Measurements from ENCODE around the gene GADD45G. TPM values are rescaled to one million over a fixed set of nuclear protein-coding genes. Genes with fewer than 3 reads are reported as not detected.

Gene GADD45G
- total and polyA plus RNA-seq, 10 of the 15 experiments (the other 5 are each of a cell fraction or from before 2014, with no cell fraction given), result 0.07 to 1.00 (median 0.29) TPM; not detected in 4

- POLR2A ChIA-PET, result no interaction called here
- Histone ChIP-seq H2AFZ (ENCODE audit: control insufficient read depth, low read depth, low read length) (no peak overlapping the region), H3K9ac (ENCODE audit: control insufficient read depth, insufficient read depth, low read length) (no peak overlapping the region), H3K4me3 (no peak overlapping the region), H3K27ac (ENCODE audit: control insufficient read depth, insufficient read depth) (no peak overlapping the region), H3K4me1 (ENCODE audit: control insufficient read depth, insufficient read depth, low read length) (no peaks in the 10 kb centered on the region), H3K4me2 (ENCODE audit: control insufficient read depth, insufficient read depth) (no peak overlapping the region), H4K20me1 (ENCODE audit: control insufficient read depth, insufficient read depth) (no peaks in the 10 kb centered on the region), H3K9me3 (replicated peaks; ENCODE audit: control insufficient read depth, insufficient read depth, low read length) (no peaks in the 10 kb centered on the region), H3K79me2 (ENCODE audit: control insufficient read depth, insufficient read depth, low read length) (no peaks in the 10 kb centered on the region), H3K27me3 (replicated peaks in 1 of 2; ENCODE audit: control insufficient read depth in 2 of 2, insufficient read depth in 2 of 2, low read length in 1 of 2) (no peaks in the 10 kb centered on the region; a peak in 2 of 4 replicates), H3K36me3 (ENCODE audit: control insufficient read depth in 2 of 2, insufficient read depth in 2 of 2, low read length in 1 of 2) (no peaks in the 10 kb centered on the region)
- WGBS (ENCODE audit: insufficient coverage, insufficient replicate concordance, low lambda C conversion rate, missing lambda C conversion rate), result 73% methylated on average over 13 of the region's 13 CpGs
- no peak for DNase-seq (ENCODE audit: low read depth, low spot score)
- no peak for FAIRE-seq
- intact Hi-C loops (cut with micrococcal nuclease; ENCODE audit: unreplicated experiment), result no loop called here
- no TSS peak for BruUV-seq (replicated peaks)
- TF ChIP-seq NFIC (IDR thresholded peaks at IDR 0.05; ENCODE audit: low read depth, low read length) (no peak), MTA3 (IDR thresholded peaks at IDR 0.05; ENCODE audit: borderline replicate concordance, low read length) (no peak), HDGF (IDR thresholded peaks at IDR 0.05) (no peak), RBBP5 (conservative IDR thresholded peaks at IDR 0.05) (no peak), ZNF622 (IDR thresholded peaks at IDR 0.05) (no peak), BHLHE40 (IDR thresholded peaks at IDR 0.05; ENCODE audit: borderline replicate concordance in 1 of 2, low read depth in 2 of 2, low read length in 1 of 2) (no peak)
- in situ Hi-C loops (cut with MboI), result no loop called here
- RAD21 ChIA-PET (ENCODE audit: unreplicated experiment), result no interaction called here
- SMC1A ChIA-PET (ENCODE audit: uncharacterized antibody, unreplicated experiment), result interaction anchor here (1.0 kb wide), 1 partner anchor 56 kb away, joined by 3 read pairs; no protein-coding TSS in a partner anchor
- CTCF ChIA-PET, result no interaction called here
- ATAC-seq, result no peak
These were observed 34.6 kb downstream of the GADD45G start for GRCh38 chr9:89639367-89639795.

- WGBS (ENCODE audit: insufficient coverage, insufficient replicate concordance, low lambda C conversion rate, missing lambda C conversion rate), result 55% methylated on average over 5 of the region's 5 CpGs
- intact Hi-C loops (cut with micrococcal nuclease; ENCODE audit: unreplicated experiment), result no loop called here
- no peak for ATAC-seq
- Histone ChIP-seq H3K4me1 (ENCODE audit: control insufficient read depth, insufficient read depth, low read length) (no peaks in the 10 kb centered on the region), H3K9ac (ENCODE audit: control insufficient read depth, insufficient read depth, low read length) (no peak overlapping the region), H3K36me3 (ENCODE audit: control insufficient read depth in 2 of 2, insufficient read depth in 2 of 2, low read length in 1 of 2) (no peaks in the 10 kb centered on the region), H3K4me2 (ENCODE audit: control insufficient read depth, insufficient read depth) (no peak overlapping the region), H3K9me3 (replicated peaks; ENCODE audit: control insufficient read depth, insufficient read depth, low read length) (no peaks in the 10 kb centered on the region), H4K20me1 (ENCODE audit: control insufficient read depth, insufficient read depth) (no peaks in the 10 kb centered on the region), H3K4me3 (no peak overlapping the region), H3K27ac (ENCODE audit: control insufficient read depth, insufficient read depth) (no peak overlapping the region), H3K27me3 (replicated peaks in 1 of 2; ENCODE audit: control insufficient read depth in 2 of 2, insufficient read depth in 2 of 2, low read length in 1 of 2) (no peaks in the 10 kb centered on the region; a peak in 2 of 4 replicates), H2AFZ (ENCODE audit: control insufficient read depth, low read depth, low read length) (no peak overlapping the region), H3K79me2 (ENCODE audit: control insufficient read depth, insufficient read depth, low read length) (no peaks in the 10 kb centered on the region)
- in situ Hi-C loops (cut with MboI), result no loop called here
- FAIRE-seq, result no peak
- CTCF ChIA-PET, result no interaction called here
- TF ChIP-seq SIX5 (IDR thresholded peaks at IDR 0.05; ENCODE audit: low read depth, low read length, severe bottlenecking) (no peak), SRF (IDR thresholded peaks at IDR 0.05; ENCODE audit: low read depth in 2 of 2, low read length in 2 of 2) (no peak), WRNIP1 (IDR thresholded peaks at IDR 0.05; ENCODE audit: borderline replicate concordance, low read depth, low read length) (no peak), KDM1A (IDR thresholded peaks at IDR 0.05; ENCODE audit: borderline replicate concordance) (no peak), YY1 (IDR thresholded peaks at IDR 0.05; ENCODE audit: low read depth, low read length) (no peak), BACH1 (IDR thresholded peaks at IDR 0.05; ENCODE audit: borderline replicate concordance) (no peak), ZNF384 (IDR thresholded peaks at IDR 0.05; ENCODE audit: borderline replicate concordance, low read depth, low read length) (no peak)
- TF ChIP-seq, protein P1, sequence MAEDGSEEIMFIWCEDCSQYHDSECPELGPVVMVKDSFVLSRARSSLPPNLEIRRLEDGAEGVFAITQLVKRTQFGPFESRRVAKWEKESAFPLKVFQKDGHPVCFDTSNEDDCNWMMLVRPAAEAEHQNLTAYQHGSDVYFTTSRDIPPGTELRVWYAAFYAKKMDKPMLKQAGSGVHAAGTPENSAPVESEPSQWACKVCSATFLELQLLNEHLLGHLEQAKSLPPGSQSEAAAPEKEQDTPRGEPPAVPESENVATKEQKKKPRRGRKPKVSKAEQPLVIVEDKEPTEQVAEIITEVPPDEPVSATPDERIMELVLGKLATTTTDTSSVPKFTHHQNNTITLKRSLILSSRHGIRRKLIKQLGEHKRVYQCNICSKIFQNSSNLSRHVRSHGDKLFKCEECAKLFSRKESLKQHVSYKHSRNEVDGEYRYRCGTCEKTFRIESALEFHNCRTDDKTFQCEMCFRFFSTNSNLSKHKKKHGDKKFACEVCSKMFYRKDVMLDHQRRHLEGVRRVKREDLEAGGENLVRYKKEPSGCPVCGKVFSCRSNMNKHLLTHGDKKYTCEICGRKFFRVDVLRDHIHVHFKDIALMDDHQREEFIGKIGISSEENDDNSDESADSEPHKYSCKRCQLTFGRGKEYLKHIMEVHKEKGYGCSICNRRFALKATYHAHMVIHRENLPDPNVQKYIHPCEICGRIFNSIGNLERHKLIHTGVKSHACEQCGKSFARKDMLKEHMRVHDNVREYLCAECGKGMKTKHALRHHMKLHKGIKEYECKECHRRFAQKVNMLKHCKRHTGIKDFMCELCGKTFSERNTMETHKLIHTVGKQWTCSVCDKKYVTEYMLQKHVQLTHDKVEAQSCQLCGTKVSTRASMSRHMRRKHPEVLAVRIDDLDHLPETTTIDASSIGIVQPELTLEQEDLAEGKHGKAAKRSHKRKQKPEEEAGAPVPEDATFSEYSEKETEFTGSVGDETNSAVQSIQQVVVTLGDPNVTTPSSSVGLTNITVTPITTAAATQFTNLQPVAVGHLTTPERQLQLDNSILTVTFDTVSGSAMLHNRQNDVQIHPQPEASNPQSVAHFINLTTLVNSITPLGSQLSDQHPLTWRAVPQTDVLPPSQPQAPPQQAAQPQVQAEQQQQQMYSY (CRISPR knock-in tag; IDR thresholded peaks at IDR 0.05), result no peak
- no TSS peak for BruUV-seq (replicated peaks)
- RAD21 ChIA-PET (ENCODE audit: unreplicated experiment), result no interaction called here
- no peak for DNase-seq (ENCODE audit: low read depth, low spot score)
- SMC1A ChIA-PET (ENCODE audit: uncharacterized antibody, unreplicated experiment), result interaction anchor here (1.0 kb wide), 1 partner anchor 56 kb away, joined by 3 read pairs; no protein-coding TSS in a partner anchor
- POLR2A ChIA-PET, result no interaction called here
These were observed 35.1 kb downstream of the GADD45G start for GRCh38 chr9:89639961-89640360.

All from GM12878 (cell line).